Suprapubic skin (tissue), 3 donors: ENCODE measurements around the gene PTPN4.

Experiments used
- CTCF ChIP-seq, 2 donors: fragments of 200-600 bp in 1 of 2; fragments of 450-650 bp in 1 of 2; sonication (generic) in 1 of 2; IDR thresholded peaks; one replicate each; pipeline ENCODE4 v1.5.1; 2016 to 2019; ENCODE audit warnings: antibody characterized with exemption in 2 of 2, mild to moderate bottlenecking in 1 of 2, moderate library complexity in 1 of 2
- EP300 ChIP-seq: sonication (generic); formaldehyde crosslinking; IDR thresholded peaks from one replicate; pipeline ENCODE4 v1.6.1; 2017; ENCODE audit warnings: antibody characterized with exemption
- POLR2A ChIP-seq, 2 donors: fragments of 450-650 bp; IDR thresholded peaks; one replicate each; pipeline ENCODE4 v1.6.1; 2017; ENCODE audit warnings: antibody characterized with exemption in 2 of 2, mild to moderate bottlenecking in 2 of 2, moderate library complexity in 2 of 2

GRCh38 chr2:119922699-119923098, 163.0 kb downstream of the PTPN4 start:
- TF ChIP-seq CTCF (IDR thresholded peaks at IDR 0.05) (no peak), POLR2A (IDR thresholded peaks at IDR 0.05) (no peak), EP300 (no peak)
